NCI-H345 treated with DMSO at 0.1 percent for 48 hours (cell line): ENCODE results near the gene DIP2C.

Source experiments
- DNase-seq: peaks from one replicate; lab custom pipeline; 2025; ENCODE audit not compliant: unreplicated experiment; lab: John Stamatoyannopoulos, UW

DIP2C gene

GRCh38 chr10:290026-290725, 399.3 kb downstream of the DIP2C start:
- DNase-seq: no peak

- DNase-seq: no peak
Measured at GRCh38 chr10:289581-289980, 399.9 kb downstream of the DIP2C start.

DNA sequence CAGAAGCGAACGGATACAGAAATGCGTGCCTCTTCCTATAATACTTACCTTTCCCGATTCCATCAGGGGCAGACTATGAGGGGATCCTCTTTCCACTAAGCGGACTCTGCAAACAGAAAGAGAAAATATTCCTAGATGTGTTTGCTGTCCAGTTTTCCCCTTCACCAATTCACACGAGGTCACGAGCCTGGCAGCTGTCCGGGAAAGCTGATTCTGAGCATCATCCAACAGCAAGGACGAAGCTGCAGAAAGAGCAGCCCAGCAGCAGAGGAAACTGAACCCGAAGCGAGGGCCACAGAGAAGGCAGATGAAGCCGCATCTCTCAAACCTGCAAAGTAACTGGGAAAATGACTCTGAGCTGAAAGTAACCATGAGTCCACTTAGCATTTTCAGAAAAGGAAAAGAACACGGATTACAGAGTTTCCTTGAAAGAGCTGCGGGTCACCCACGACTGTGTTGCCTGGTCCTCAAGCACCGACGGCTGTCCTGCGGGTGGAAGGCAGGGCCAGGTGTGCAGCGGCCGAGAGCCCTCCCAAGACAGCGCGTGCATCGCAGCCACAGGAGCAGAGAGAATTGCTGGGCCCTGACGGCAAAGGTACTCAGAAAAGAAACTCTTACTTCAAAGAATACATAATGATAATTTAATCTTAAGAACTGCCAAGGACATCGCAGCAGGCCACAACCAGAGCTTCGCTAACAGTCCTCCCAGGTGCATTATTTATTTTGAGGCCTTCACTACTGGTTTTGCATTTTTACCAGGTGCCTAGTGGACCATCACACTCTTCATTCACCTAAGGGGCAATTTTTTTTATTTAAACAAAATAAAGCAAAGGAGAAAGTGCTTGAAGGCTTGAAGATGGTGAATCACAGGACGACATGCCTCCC, 400.9 kb downstream of the DIP2C start:
- DNase-seq: no peak

- DNase-seq: no peak
Measured at GRCh38 chr10:287814-288213, 401.7 kb downstream of the DIP2C start.

DNA sequence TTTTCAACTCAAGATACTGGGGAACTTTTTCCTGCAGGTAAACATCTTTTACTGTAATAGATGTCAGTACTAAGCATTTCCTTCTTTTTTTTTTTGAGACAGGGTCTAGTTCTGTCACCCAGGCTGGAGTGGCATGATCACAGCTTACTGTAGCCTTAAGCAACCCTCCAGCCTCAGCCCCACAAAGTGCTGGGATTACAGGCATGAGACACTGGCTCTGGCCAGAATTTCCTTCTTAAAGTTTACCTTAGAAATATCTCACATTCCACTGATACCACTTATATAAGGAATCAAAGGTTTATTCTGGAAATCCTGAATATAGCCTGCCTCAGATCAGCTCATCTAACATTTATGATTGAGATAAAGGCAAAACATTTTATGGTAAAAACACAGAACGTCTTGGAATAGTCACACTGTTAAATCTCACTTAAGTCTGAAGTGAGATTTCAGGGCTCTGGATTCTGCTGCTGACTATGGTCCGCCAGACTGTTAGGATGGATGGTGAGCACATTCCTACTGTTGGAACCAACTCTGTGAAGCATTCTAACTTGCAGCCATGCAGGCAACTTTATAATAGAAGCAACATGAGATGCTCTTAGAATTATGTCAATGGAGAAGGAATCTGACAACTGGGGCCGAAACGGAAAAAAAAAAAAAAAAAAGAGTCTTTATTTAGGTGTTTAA, 402.3 kb downstream of the DIP2C start:
- DNase-seq: no peak

GRCh38 chr10:285216-285615, 404.3 kb downstream of the DIP2C start:
- DNase-seq: no peak

DNA sequence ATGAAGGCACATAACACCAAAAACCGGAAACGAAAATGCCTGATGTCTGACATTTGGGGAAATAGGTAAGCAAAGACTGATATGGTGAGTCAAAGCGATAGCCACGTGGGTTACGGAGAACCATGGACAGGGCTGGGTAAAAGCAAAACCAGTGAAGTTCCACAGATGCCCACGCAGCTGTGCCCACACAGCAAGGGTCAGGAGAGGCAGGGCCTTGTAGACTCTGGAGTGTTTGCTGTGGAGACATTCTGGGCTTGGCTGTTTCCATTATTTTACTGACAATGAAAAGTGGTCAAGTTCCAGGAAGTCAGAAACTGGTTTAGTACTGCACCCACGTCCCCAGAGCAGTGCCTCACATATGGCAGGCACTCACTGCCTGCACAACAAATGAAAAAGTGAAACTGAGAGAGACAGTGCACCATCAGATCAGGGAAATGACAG, 405.5 kb downstream of the DIP2C start:
- no peak for DNase-seq

- DNase-seq: no peak
Measured at GRCh38 chr10:283140-283479, 406.4 kb downstream of the DIP2C start.

DNA sequence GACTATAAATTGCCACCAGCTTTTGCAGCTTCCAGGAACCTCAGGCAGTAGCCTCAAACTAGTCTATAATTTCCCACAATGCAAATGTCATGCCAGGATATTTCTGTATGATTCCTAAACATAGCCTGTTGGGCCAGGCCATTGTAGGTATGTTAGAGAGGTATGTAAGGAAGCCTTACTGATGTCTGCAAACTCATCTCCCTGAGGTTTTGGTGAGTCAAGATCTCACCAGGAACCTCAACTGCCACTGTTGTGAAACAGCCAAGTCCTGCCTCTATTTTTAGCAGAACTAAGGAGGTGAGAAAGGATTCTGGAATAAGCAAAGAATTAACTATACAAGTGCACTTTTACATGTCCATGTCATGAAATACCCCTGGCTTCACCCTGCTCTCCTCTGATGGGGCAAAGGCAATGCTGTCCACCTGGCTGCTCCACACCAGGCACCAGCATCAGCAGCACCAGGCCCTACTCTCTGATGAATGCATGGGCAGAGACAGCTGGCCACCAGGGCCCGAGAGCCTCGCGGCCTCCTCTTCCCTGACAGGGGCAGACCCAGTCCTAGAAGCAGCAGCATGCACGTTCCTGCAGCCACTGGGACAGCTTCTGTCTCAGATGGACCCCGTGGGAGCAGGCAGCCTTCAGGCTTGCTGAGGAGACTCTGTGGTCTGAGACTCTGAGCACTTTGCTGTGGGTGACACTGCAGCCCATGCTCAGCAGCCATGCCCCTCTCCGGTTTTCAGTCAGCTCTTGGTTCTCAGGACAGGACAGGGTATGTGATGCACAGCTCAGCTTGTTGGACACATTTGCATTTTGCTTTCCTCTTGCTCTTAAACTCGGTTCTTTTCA, 407.0 kb downstream of the DIP2C start:
- no peak for DNase-seq

GRCh38 chr10:279655-280054, 409.8 kb downstream of the DIP2C start:
- no peak for DNase-seq

DNA sequence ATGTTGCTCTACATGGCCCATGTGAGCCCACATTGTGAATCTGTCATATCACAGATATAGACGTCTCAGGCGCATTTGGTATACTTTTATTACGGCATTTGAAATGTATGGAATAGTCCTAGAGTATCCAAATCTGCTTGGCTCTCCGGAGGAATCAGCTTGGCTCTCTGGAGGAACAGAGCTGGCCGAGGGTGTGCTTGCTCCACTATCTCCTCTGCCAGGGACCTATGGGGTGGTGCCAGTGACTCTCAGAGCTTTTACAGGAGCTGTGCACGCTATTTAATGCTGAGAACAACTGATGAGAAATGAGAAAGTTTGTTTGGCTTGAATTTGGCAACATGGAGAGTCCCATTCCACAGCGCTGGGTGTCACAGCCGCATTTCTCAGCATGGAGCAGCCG, 410.2 kb downstream of the DIP2C start:
- no peak for DNase-seq

- no peak for DNase-seq
Measured at GRCh38 chr10:278707-279106, 410.8 kb downstream of the DIP2C start.

- DNase-seq: no peak
Measured at GRCh38 chr10:277963-278362, 411.5 kb downstream of the DIP2C start.

DNA sequence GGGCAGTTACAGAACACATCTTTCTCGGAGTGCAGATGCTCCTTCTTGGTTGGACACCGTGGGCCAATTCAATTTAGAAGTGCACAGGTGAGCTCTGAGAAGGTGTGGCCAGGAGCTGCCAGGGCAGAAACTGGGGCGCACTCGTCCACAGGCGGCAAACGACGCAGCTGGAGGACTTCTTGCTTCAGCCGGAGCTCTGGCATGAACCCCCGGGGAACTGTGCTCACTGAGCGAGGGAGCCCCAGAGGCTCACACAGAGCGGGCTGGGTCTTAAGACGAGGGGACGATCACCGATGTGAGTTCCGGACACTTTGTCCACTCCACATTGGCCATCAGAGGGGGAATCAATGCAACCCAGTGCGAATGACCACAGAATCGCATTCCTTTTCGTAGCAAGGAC, 413.8 kb downstream of the DIP2C start:
- DNase-seq: no peak

DNA sequence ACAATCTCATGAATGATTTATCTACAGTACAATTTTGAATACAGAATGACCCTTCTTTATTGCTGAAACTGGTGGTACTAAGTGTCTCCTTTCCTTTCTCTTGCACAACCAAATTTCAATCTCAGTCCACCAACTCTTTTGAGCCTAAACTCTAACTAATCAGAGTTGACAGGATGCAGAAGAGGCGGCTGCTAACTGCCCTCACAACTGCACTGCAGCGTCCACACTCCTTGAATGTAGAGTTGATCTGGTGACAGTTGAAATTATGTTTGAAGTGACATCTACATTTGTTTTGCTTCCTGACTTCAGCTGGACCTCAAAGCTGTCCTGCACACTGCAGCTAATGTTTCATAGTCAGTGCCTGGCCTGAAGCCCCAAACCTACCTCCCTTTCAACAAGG, 414.6 kb downstream of the DIP2C start:
- DNase-seq: no peak

DNA sequence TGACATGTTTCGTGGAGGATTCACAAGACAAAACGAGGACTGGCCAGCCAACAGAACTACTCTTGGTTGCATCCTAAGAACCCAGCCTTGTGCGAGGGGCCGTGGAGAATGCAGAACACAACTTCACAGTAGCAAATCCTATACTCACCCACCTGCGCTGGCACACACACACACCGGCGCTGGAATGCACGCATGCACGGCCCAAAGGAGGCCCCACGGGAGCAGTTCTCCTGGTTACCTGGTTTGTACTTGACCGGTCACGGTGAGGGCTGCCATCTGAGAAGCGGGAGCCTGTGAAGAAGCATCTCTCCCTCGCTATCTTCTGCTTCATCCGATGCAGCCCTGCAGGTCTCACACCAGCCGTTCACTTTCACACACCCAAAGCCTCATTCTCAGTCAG, 416.4 kb downstream of the DIP2C start:
- no peak for DNase-seq

GRCh38 chr10:271722-272121, 417.7 kb downstream of the DIP2C start:
- no peak for DNase-seq

DNA sequence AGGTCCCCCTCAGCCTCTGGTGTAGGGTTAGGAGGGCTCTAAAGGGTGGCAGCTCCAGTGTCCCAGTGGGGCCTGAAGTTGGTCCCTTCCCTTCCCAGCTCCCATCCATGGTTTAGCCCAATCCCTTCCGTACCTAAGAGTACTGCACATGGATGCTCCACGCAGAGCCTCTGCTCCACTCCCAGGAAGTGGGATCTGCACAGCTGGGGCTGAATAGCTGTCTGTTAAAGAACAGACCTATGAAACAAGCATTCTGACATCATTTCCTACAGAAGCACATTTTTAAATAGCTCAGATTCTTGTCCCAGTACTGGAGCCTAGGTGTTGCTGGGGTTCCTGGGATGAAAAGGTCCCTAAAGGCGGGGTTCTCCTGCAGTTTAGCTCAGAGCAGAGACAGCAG, 418.3 kb downstream of the DIP2C start:
- DNase-seq: no peak

GRCh38 chr10:269440-270074, 419.9 kb downstream of the DIP2C start:
- no peak for DNase-seq

- no peak for DNase-seq
Measured at GRCh38 chr10:267705-268104, 421.8 kb downstream of the DIP2C start.
